Kidney (tissue), 14 donors: ENCODE data around the gene FXYD4. TPM values are rescaled to one million over a fixed set of nuclear protein-coding genes. Genes with fewer than 3 reads are reported as not detected.

ENCODE experiments used
- DNase-seq, 5 donors: peaks; one replicate each; pipeline ENCODE4 v3.0.0-alpha.2; 2013 to 2020
- FAIRE-seq: peaks from 2 replicates; lab custom pipeline; 2012; peaks lifted over from hg19 to GRCh38; lab: Jason Lieb, UNC
- H3K27ac ChIP-seq, 2 donors: one replicate each; pipeline ENCODE4 v1.7.0; 2013; ENCODE audit warnings: low read depth in 2 of 2, low read length in 2 of 2, inconsistent platforms in 1 of 2
- H3K27me3 ChIP-seq: one replicate; pipeline ENCODE4 v1.7.1; 2013; ENCODE audit warnings: low read length, inconsistent platforms; ENCODE audit not compliant: control insufficient read depth, insufficient read depth
- H3K36me3 ChIP-seq, 3 donors: one replicate each; pipeline versions ENCODE4 v1.7.0 to v1.7.1; 2013; ENCODE audit warnings: low read length in 3 of 3, control low read depth in 1 of 3, inconsistent platforms in 1 of 3; ENCODE audit not compliant: insufficient read depth in 3 of 3, control insufficient read depth in 2 of 3
- H3K4me1 ChIP-seq, 3 donors: one replicate each; pipeline versions ENCODE4 v1.7.0 to v1.7.1; 2013; ENCODE audit warnings: low read length in 3 of 3, inconsistent platforms in 1 of 3, low read depth in 1 of 3; ENCODE audit not compliant: control insufficient read depth in 2 of 3, insufficient read depth in 2 of 3
- H3K4me3 ChIP-seq, 3 donors: one replicate each; pipeline versions ENCODE4 v1.7.0 to v1.8.1; 2013; ENCODE audit warnings: low read length in 3 of 3, control low read depth in 1 of 3, inconsistent platforms in 1 of 3
- H3K9ac ChIP-seq, 3 donors: one replicate each; pipeline versions ENCODE4 v1.7.0 to v1.7.1; 2013; ENCODE audit warnings: low read length in 3 of 3, control low read depth in 1 of 3, inconsistent platforms in 1 of 3
- H3K9me3 ChIP-seq, 3 donors: one replicate each; pipeline versions ENCODE4 v1.7.0 to v1.7.1; 2013; ENCODE audit warnings: low read length in 3 of 3, control low read depth in 1 of 3, inconsistent platforms in 1 of 3; ENCODE audit not compliant: control insufficient read depth in 2 of 3, insufficient read depth in 1 of 3
- intact Hi-C: fragments of 100-400 bp; cut with DNase I; formaldehyde crosslinking; loops from one replicate; pipeline ENCODE4 v1.11.1; 2022
- polyA plus RNA-seq: library from polyadenylated mRNA; stranded (reverse); fragments of 350-450 nt; fragmentation: Illumina TruSeq; extraction: RNeasy Lipid Tissue Mini Kit (QIAGEN cat#74804); gene quantifications from one replicate; pipeline ENCODE4 v1.2.3, GENCODE V29; 2014; ENCODE audit warnings: low read depth, low replicate concordance; ENCODE audit not compliant: insufficient read depth
- total RNA-seq: library from RNA; stranded (reverse); fragmentation: NEBNext Ultra II Directional; extraction: Animal tissue kit (Norgen Biotek cat#: 25700); gene quantifications from one replicate; pipeline ENCODE4 v1.2.1, GENCODE V29; 2021
- TF ChIP-seq, protein P1 (sequence below): IDR thresholded peaks from 3 replicates; pipeline ENCODE4 v1.5.1; 2012; ENCODE audit warnings: mild to moderate bottlenecking, moderate library complexity, borderline replicate concordance; ENCODE audit not compliant: insufficient read depth; ENCODE audit errors: extremely low read depth
- donor health status: control.
- donor health status: control.
- donor health status: control.
- donor health status: control.
- donor health status: control.
- donor health status: DM: yes; HTN: yes; CAD: no.
- donor health status: Normal renal cell carcinoma (clear cell type).

FXYD4 gene
- total and polyA plus RNA-seq, 2 donors from 2014 or later = 109 to 392 TPM

DNA sequence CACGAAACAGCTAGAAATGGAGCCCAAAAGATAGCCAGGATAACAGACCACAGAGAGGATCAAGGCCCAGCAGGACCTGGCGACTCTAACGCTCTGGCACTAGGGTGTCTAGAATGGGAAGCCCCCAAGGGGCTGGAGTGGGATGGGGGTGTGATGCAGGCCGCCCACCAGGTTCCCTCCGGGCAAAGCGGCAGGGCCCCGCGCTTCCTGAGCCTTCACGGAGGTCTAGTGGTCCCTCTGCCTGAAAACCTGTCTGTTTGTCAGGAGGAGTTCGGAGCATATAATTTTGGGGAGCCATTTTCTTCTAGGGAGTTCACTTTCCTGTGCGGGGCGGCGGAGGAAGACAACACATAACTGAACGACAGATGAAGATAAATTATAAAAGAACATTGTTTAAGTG, 48.2 kb upstream of the FXYD4 start:
- TF ChIP-seq, protein P1, sequence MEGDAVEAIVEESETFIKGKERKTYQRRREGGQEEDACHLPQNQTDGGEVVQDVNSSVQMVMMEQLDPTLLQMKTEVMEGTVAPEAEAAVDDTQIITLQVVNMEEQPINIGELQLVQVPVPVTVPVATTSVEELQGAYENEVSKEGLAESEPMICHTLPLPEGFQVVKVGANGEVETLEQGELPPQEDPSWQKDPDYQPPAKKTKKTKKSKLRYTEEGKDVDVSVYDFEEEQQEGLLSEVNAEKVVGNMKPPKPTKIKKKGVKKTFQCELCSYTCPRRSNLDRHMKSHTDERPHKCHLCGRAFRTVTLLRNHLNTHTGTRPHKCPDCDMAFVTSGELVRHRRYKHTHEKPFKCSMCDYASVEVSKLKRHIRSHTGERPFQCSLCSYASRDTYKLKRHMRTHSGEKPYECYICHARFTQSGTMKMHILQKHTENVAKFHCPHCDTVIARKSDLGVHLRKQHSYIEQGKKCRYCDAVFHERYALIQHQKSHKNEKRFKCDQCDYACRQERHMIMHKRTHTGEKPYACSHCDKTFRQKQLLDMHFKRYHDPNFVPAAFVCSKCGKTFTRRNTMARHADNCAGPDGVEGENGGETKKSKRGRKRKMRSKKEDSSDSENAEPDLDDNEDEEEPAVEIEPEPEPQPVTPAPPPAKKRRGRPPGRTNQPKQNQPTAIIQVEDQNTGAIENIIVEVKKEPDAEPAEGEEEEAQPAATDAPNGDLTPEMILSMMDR = no peak
- peak overlapping the region; percentile 52 to 61 (median 60) for H3K4me3 ChIP-seq
- H3K4me1 ChIP-seq = peaks cover 0 to 6% (median 0%) of the 10 kb centered on the region in 3 donors
- intact Hi-C loops = no loop called here
- no peaks in the 10 kb centered on the region for H3K9me3 ChIP-seq
- no peaks in the 10 kb centered on the region for H3K27me3 ChIP-seq
- no peak overlapping the region for H3K27ac ChIP-seq
- H3K36me3 ChIP-seq = no peaks in the 10 kb centered on the region
- no peak for DNase-seq
- no peak for FAIRE-seq
- peak overlapping the region in 2 of 3 donors; percentile 24 to 29 for H3K9ac ChIP-seq

DNA sequence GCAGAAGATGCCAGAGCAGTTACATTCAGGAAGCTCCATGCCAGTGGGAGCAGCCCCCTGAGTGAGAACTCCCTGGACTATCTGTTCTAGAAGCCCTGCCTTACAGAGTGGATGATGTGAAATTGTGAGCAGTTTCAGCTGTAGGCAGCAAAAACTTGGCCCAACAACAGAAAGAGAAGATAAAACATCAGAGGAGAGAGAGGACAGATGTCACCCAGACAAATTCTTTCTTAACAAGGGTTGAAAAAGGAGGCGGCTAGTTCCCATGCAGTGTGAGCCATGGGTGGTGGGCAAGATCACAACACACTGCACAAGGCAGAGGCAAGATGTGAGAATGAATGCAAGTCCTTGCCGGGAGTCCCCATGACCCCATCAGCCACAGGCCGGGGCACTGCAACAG, 46.6 kb upstream of the FXYD4 start:
- H3K9ac ChIP-seq = no peak overlapping the region
- no peak overlapping the region for H3K27ac ChIP-seq
- H3K9me3 ChIP-seq = no peaks in the 10 kb centered on the region
- FAIRE-seq (no peak), DNase-seq (peak in 2 of 5 donors; percentile 49 to 62)
- H3K27me3 ChIP-seq = no peaks in the 10 kb centered on the region
- intact Hi-C loops = no loop called here
- no peak overlapping the region for H3K4me3 ChIP-seq
- H3K4me1 ChIP-seq = peaks cover 0 to 6% (median 0%) of the 10 kb centered on the region in 3 donors
- H3K36me3 ChIP-seq = no peaks in the 10 kb centered on the region
- TF ChIP-seq, protein P1 = no peak

DNA sequence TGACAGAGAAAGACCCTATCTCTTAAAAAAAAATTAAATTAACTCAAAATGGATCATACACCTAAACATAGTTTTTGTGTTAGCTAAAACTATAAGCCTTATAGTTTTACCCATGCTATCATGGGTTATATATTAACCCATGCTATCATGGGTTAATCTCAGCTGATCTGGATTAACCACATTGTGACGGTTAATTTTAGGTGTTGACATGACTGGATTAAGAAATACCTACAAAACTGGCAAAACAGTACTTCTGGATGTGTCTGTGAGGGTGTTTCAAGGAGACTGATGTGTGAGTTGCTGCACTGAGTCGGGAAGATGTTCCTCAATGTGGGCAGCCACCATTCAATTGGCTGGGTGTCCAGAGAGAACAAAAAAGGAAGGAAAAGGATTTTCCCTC, 44.3 kb upstream of the FXYD4 start:
- intact Hi-C loops = no loop called here

More for the DNA sequence above, 44.3 kb upstream of the FXYD4 start:
- H3K4me3 ChIP-seq = no peak overlapping the region
- no peaks in the 10 kb centered on the region for H3K36me3 ChIP-seq
- H3K9me3 ChIP-seq = no peaks in the 10 kb centered on the region
- peaks cover 0 to 7% (median 0%) of the 10 kb centered on the region in 3 donors for H3K4me1 ChIP-seq
- no peak overlapping the region for H3K9ac ChIP-seq
- DNase-seq (no peak), FAIRE-seq (no peak)
- TF ChIP-seq, protein P1 = no peak
- H3K27me3 ChIP-seq = no peaks in the 10 kb centered on the region
- H3K27ac ChIP-seq = no peak overlapping the region
